C4-2B (cell line): ENCODE data around the gene AVPI1.

ENCODE experiments used
- H3K27ac ChIP-seq: fragments of 450-650 bp; 2 replicates; pipeline ENCODE4 v1.5.1; 2017
- CTCF ChIP-seq: fragments of 450-650 bp; conservative IDR thresholded peaks from 2 replicates; pipeline ENCODE4 v1.5.1; 2017; ENCODE audit warnings: mild to moderate bottlenecking
- ZFX ChIP-seq: fragments of 450-650 bp; IDR thresholded peaks from 2 replicates; pipeline ENCODE4 v1.6.1; 2017

Gene AVPI1

GRCh38 chr10:97726636-97727178, 39.7 kb upstream of the AVPI1 start:
- no peak overlapping the region for H3K27ac ChIP-seq
- TF ChIP-seq ZFX (no peak), CTCF (no peak)

GRCh38 chr10:97724341-97724941, 37.4 kb upstream of the AVPI1 start:
- no peak overlapping the region for H3K27ac ChIP-seq
- TF ChIP-seq ZFX (no peak), CTCF (no peak)

- TF ChIP-seq CTCF: no peak
- TF ChIP-seq ZFX: no peak
- H3K27ac ChIP-seq: no peak overlapping the region
These were observed 36.0 kb upstream of the AVPI1 start for GRCh38 chr10:97723001-97723400.

GRCh38 chr10:97721871-97722780, 35.1 kb upstream of the AVPI1 start:
- TF ChIP-seq ZFX (no peak), CTCF (no peak)
- H3K27ac ChIP-seq: no peak overlapping the region

GRCh38 chr10:97719602-97720001, 32.6 kb upstream of the AVPI1 start:
- peak overlapping the region; percentile 54; the same call in 1 of the 2 replicates for H3K27ac ChIP-seq
- no peak for TF ChIP-seq CTCF
- TF ChIP-seq ZFX: no peak

- peak overlapping the region; percentile 54 for H3K27ac ChIP-seq
These were observed 31.7 kb upstream of the AVPI1 start for GRCh38 chr10:97718659-97719142.

More at GRCh38 chr10:97718659-97719142, 31.7 kb upstream of the AVPI1 start:
- no peak for TF ChIP-seq ZFX
- TF ChIP-seq CTCF: no peak
